K562 (cell line): ENCODE measurements around the gene GFAP. TPM values are rescaled to one million over a fixed set of nuclear protein-coding genes. Genes with fewer than 3 reads are reported as not detected.

Experiments used
- ATAC-seq: fragments of 200-7000 bp; cut with Tn5 transposase; 3 replicates; pipeline ENCODE4 v1.9.1; 2020; ENCODE audit warnings: moderate library complexity
- BruUV-seq: library from RNA; stranded (reverse); fragments of 400-500 nt; replicated peaks from 2 replicates; lab custom pipeline; 2021; lab: Mats Ljungman, UMichigan
- CTCF ChIA-PET: fragments of 300-600 bp; formaldehyde crosslinking; extraction: SDS; loops from one replicate; lab custom pipeline; 2021; ENCODE audit warnings: low intra/inter-chr PET ratio; lab: Yijun Ruan, JAX
- POLR2A ChIA-PET: fragments of 300-600, 350-650 bp; sonication (Branson Sonifier 250); formaldehyde crosslinking; extraction: SDS; loops from one replicate; lab custom pipeline; 2021; ENCODE audit warnings: antibody characterized with exemption, inconsistent platforms; lab: Yijun Ruan, JAX
- DNase-seq, 4 experiments: peaks; one replicate each; pipeline versions ENCODE4 v3.0.0 to v3.0.0-alpha.2; 2011 to 2018; ENCODE audit warnings: low spot score in 3 of 4, mixed read lengths in 3 of 4; ENCODE audit errors: extremely low read depth in 1 of 4
- FAIRE-seq: peaks from 2 replicates; lab custom pipeline; 2011; peaks lifted over from hg19 to GRCh38; lab: Jason Lieb, UNC
- H2AFZ ChIP-seq: 2 replicates; pipeline ENCODE4 v1.6.0; 2011; ENCODE audit warnings: low read depth, low read length, control low read depth, inconsistent platforms
- H3K27ac ChIP-seq: fragments of 200-600 bp; 3 replicates; pipeline ENCODE4 v1.8.0; 2011; ENCODE audit warnings: low read depth, mild to moderate bottlenecking, control low read depth, inconsistent platforms, low read length, moderate library complexity, mixed read lengths; ENCODE audit errors: extremely low read depth
- H3K27me3 ChIP-seq, 2 experiments: fragments of 300-600 bp in 1 of 2; 2 replicates in 1 of 2; 3 replicates in 1 of 2; pipeline versions ENCODE4 v1.6.0 to v1.8.0; 2011; ENCODE audit warnings: inconsistent platforms in 2 of 2, low read length in 2 of 2, mild to moderate bottlenecking in 1 of 2, mixed read lengths in 1 of 2, moderate library complexity in 1 of 2; ENCODE audit not compliant: control insufficient read depth in 2 of 2, insufficient read depth in 2 of 2
- H3K36me3 ChIP-seq: fragments of 300-600 bp; 3 replicates; pipeline ENCODE4 v1.8.0; 2011; ENCODE audit warnings: mild to moderate bottlenecking, low read length, inconsistent platforms; ENCODE audit not compliant: control insufficient read depth, insufficient read depth
- H3K4me1 ChIP-seq, 2 experiments: fragments of 200-600 bp in 1 of 2; replicated peaks in 1 of 2; 2 replicates in 1 of 2; 3 replicates in 1 of 2; pipeline versions ENCODE4 v1.5.1 to v1.8.0; 2011; ENCODE audit warnings: inconsistent platforms in 2 of 2, low read length in 2 of 2, mild to moderate bottlenecking in 1 of 2, mixed read lengths in 1 of 2, moderate library complexity in 1 of 2; ENCODE audit not compliant: control insufficient read depth in 2 of 2, insufficient read depth in 2 of 2
- H3K4me2 ChIP-seq: 2 replicates; pipeline ENCODE4 v1.6.1; 2011; ENCODE audit warnings: low read length, control low read depth, inconsistent platforms, mixed read lengths; ENCODE audit not compliant: insufficient read depth
- H3K4me3 ChIP-seq: fragments of 200-600 bp; sonication (generic), shearing (Covaris generic); 2 replicates; pipeline ENCODE4 v1.5.1; 2016; ENCODE audit warnings: control low read depth, inconsistent platforms
- H3K79me2 ChIP-seq: fragments of 200-600 bp; 3 replicates; pipeline ENCODE4 v1.8.0; 2011; ENCODE audit warnings: low read length, inconsistent platforms; ENCODE audit not compliant: control insufficient read depth, insufficient read depth
- H3K9ac ChIP-seq, 2 experiments: 2 replicates each; pipeline versions ENCODE4 v1.6.0 to v1.6.1; 2011; ENCODE audit warnings: low read depth in 2 of 2, low read length in 2 of 2, control low read depth in 1 of 2, inconsistent platforms in 1 of 2, mild to moderate bottlenecking in 1 of 2, mixed read lengths in 1 of 2; ENCODE audit not compliant: insufficient read depth in 1 of 2
- H3K9me1 ChIP-seq: one replicate; pipeline ENCODE4 v1.6.0; 2011; ENCODE audit warnings: inconsistent platforms, mild to moderate bottlenecking, low read length, moderate library complexity; ENCODE audit not compliant: control insufficient read depth, insufficient read depth
- H3K9me3 ChIP-seq: replicated peaks from 2 replicates; pipeline ENCODE4 v1.5.1; 2011; ENCODE audit warnings: low read depth, low read length, inconsistent platforms; ENCODE audit not compliant: control insufficient read depth, insufficient read depth
- H4K20me1 ChIP-seq: replicated peaks from 2 replicates; pipeline ENCODE4 v1.6.1; 2011; ENCODE audit warnings: low read length, inconsistent platforms, mixed read lengths; ENCODE audit not compliant: control insufficient read depth, insufficient read depth
- FOXJ2 ChIP-seq: fragments of 200-800 bp; sonication (Bioruptor generic); IDR thresholded peaks from 2 replicates; pipeline ENCODE4 v1.6.1; 2016; ENCODE audit warnings: missing genetic modification characterization, missing compliant biosample characterization
- KDM1A ChIP-seq, 2 experiments: fragments of 450-650 bp; IDR thresholded peaks; 2 replicates each; pipeline ENCODE4 v1.6.1; 2016; ENCODE audit warnings: mild to moderate bottlenecking in 2 of 2
- WGBS: fragments of 100-300 bp; shearing (Covaris generic); methylation state at CpG from one replicate; pipeline ENCODE4 v1.1.6; 2016; ENCODE audit warnings: low coverage, mixed read lengths; ENCODE audit not compliant: insufficient coverage; ENCODE audit errors: missing lambda C conversion rate; 5-methylcytosine and 5-hydroxymethylcytosine counted together
- in situ Hi-C: fragments of 300-500 bp; cut with MboI; formaldehyde crosslinking; loops from 4 replicates; pipeline ENCODE4 v1.15.0; 2018; ENCODE audit warnings: inconsistent platforms, mixed read lengths
- intact Hi-C: fragments of 100-400 bp; cut with micrococcal nuclease; formaldehyde crosslinking; loops from 2 replicates; pipeline ENCODE4 v1.14.2; 2022
- polyA plus RNA-seq, 8 experiments: library from polyadenylated mRNA; depleted of rRNA in 4 of 8; stranded (reverse) in 5 of 8; unstranded in 3 of 8; fragments of >200 nt; fragmentation: Nextera tagmentation in 2 of 8; fragmentation: Illumina TruSeq in 1 of 8; extraction: Ambion mirVana in 2 of 8; extraction: Trizol in 1 of 8; gene quantifications; 2 replicates each; pipeline versions ENCODE4 v1.2.1 to v1.2.3, GENCODE V29; 2011 to 2014; ENCODE audit warnings: inconsistent platforms in 1 of 8, missing spikeins in 1 of 8
- total RNA-seq, 7 experiments: library from RNA; depleted of rRNA in 6 of 7; stranded (reverse); fragments of >200 nt in 6 of 7; fragmentation: Illumina TruSeq in 2 of 7; extraction: Trizol in 2 of 7; gene quantifications; 2 replicates each; pipeline versions ENCODE4 v1.2.1 to v1.2.3, GENCODE V29; 2011 to 2021; ENCODE audit warnings: low replicate concordance in 1 of 7

The GFAP gene
- total and polyA plus RNA-seq, 9 of the 15 experiments (the other 6 are each of a cell fraction or from before 2014, with no cell fraction given) = 0.07 to 1.4 (median 0.60) TPM; not detected in 1

DNA sequence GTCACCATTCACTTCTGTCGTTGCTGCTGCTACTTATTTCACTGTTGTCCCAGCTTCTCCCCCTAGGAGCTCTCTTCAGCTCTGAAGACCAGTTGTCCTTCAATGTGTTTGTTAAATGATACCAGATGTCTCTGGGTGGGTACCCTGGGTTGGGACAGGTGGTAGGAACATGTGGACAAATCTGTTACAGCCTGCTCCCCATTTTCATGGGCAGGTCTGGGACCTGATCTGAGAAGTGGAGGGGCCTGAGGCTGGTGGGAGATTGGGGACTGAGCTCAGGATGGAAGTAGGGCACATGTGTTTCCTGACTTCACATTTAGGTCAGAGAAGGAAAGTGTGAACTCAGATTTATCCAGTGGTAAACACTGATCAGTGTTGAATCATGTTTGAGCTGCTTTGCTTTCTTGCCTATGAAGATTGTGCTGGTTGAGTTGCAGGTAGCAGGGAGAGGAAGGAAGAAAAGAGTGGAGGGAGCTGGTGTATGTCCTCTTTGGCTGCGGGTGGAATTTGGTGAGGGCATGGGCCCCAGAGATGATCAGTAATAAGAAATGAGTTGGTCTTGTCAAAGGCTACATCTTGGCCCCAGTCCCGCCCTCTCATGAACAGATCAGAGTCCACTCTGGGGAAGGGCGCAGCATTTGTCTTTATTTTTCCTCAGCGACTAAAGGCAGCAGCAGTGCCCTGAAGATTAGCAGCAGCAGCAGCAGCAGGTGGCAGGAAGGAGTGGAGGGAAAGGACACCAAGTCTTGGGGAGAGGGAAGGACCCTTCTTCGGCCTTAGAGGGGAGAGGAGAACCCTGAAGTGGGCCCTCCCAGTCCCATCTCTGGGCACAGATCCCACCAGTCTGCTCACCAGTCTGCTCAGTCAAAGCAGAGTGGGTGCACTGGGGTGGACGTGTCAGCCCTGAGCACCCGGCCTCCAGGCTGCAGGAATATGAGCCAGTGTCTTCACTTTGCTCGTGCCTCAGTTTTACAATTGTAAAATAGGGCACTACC is 10.0 kb downstream of the GFAP start:
- Histone ChIP-seq H3K9me3 (no peaks in the 10 kb centered on the region), H3K27me3 (no peaks in the 10 kb centered on the region), H3K4me1 (peaks cover 33 to 34% of the 10 kb centered on the region in 2 experiments), H4K20me1 (no peaks in the 10 kb centered on the region), H3K27ac (peak overlapping the region; percentile 65; the same call in 1 of the 3 replicates), H3K36me3 (no peaks in the 10 kb centered on the region), H3K9me1 (peaks cover 7% of the 10 kb centered on the region)
- DNase-seq (no peak), ATAC-seq (no peak), FAIRE-seq (no peak)
- in situ Hi-C loops = no loop called here
- BruUV-seq = no TSS peak
- WGBS = 53% methylated on average over 9 of the region's 9 CpGs
- no peak for TF ChIP-seq FOXJ2 (tag)
- 0 out of 4 replicates have a peak, but pooled peaks of 1 of the 2 experiments have one; percentile 12 for TF ChIP-seq KDM1A (IDR thresholded peaks at IDR 0.05)
- TF ChIP-seq, all 486 proteins: peak for 1
- CTCF ChIA-PET = no interaction called here
- intact Hi-C loops = no loop called here
- H3K9ac ChIP-seq = peak overlapping the region; percentile 38 to 43; a peak in 2 of 4 replicates
- peak overlapping the region; percentile 36; the same call in 1 of the 2 replicates for H3K4me2 ChIP-seq
- POLR2A ChIA-PET = interaction anchor here (0.6 to 1.5 kb wide), 3 partner anchors 15 to 59 kb away, joined by 3 to 4 read pairs (median 4); no protein-coding TSS in a partner anchor
- no peaks in the 10 kb centered on the region for H3K79me2 ChIP-seq
- peak overlapping the region; percentile 46 for H2AFZ ChIP-seq
- no peak overlapping the region for H3K4me3 ChIP-seq
